ENCODE results near the gene AFAP1. TPM values are rescaled to one million over a fixed set of nuclear protein-coding genes. Genes with fewer than 3 reads are reported as not detected.

Gene AFAP1
- total and polyA plus RNA-seq, 2 donors from 2014 or later: 2.6 to 26.3 TPM

DNA sequence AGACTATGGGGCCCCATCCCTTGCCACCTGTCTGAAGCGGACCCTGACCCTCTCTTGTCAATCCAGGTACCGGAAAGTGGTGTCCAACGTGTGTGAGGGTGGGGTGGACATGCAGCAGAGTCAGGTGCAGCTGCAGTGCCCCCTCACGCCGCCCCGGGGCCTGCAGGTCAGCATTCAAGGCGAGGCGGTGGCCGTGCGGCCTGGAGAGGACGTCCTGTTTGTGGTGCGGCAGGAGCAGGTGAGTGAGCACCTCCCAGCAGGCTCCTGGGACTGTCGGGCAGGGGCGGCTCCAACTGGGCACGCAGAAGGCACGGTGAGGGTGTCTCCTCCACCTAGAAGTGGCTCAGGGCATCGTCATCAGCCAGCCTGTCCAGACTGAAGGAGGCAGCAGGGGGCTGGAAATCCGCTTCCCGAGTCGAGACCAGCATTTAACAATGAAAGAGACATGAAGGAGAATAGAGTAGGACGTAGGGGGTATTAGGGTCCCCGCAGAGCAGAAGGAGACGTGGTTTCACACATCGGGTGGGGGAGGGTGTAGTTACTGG lies 221.6 kb downstream of the AFAP1 start:
- Histone ChIP-seq H3K36me3 (ENCODE audit: control insufficient read depth in 2 of 3, insufficient read depth in 3 of 3, low read length in 3 of 3) (no peaks in the 10 kb centered on the region), H3K4me1 (ENCODE audit: control insufficient read depth in 2 of 3, insufficient read depth in 2 of 3, low read depth in 1 of 3, low read length in 3 of 3) (peaks cover 0 to 2% (median 0%) of the 10 kb centered on the region in 3 donors), H3K4me3 (ENCODE audit: low read length in 3 of 3) (no peak overlapping the region), H3K9me3 (ENCODE audit: control insufficient read depth in 2 of 3, insufficient read depth in 1 of 3, low read length in 3 of 3) (no peaks in the 10 kb centered on the region), H3K27me3 (ENCODE audit: control insufficient read depth, insufficient read depth, low read length) (no peaks in the 10 kb centered on the region), H3K9ac (ENCODE audit: low read length in 3 of 3) (no peak overlapping the region), H3K27ac (ENCODE audit: low read depth in 2 of 2, low read length in 2 of 2) (no peak overlapping the region)
- DNase-seq (no peak), FAIRE-seq (no peak)
- intact Hi-C loops (cut with DNase I): no loop called here
- TF ChIP-seq, protein P1, sequence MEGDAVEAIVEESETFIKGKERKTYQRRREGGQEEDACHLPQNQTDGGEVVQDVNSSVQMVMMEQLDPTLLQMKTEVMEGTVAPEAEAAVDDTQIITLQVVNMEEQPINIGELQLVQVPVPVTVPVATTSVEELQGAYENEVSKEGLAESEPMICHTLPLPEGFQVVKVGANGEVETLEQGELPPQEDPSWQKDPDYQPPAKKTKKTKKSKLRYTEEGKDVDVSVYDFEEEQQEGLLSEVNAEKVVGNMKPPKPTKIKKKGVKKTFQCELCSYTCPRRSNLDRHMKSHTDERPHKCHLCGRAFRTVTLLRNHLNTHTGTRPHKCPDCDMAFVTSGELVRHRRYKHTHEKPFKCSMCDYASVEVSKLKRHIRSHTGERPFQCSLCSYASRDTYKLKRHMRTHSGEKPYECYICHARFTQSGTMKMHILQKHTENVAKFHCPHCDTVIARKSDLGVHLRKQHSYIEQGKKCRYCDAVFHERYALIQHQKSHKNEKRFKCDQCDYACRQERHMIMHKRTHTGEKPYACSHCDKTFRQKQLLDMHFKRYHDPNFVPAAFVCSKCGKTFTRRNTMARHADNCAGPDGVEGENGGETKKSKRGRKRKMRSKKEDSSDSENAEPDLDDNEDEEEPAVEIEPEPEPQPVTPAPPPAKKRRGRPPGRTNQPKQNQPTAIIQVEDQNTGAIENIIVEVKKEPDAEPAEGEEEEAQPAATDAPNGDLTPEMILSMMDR (IDR thresholded peaks at IDR 0.05; ENCODE audit: borderline replicate concordance, extremely low read depth, insufficient read depth): no peak

GRCh38 chr4:7717161-7717560 lies 222.5 kb downstream of the AFAP1 start:
- DNase-seq: no peak
- Histone ChIP-seq H3K4me3 (ENCODE audit: low read length in 3 of 3) (no peak overlapping the region), H3K4me1 (ENCODE audit: control insufficient read depth in 2 of 3, insufficient read depth in 2 of 3, low read depth in 1 of 3, low read length in 3 of 3) (peaks cover 0 to 2% (median 0%) of the 10 kb centered on the region in 3 donors), H3K27me3 (ENCODE audit: control insufficient read depth, insufficient read depth, low read length) (no peaks in the 10 kb centered on the region), H3K9ac (ENCODE audit: low read length in 3 of 3) (no peak overlapping the region), H3K36me3 (ENCODE audit: control insufficient read depth in 2 of 3, insufficient read depth in 3 of 3, low read length in 3 of 3) (no peaks in the 10 kb centered on the region), H3K9me3 (ENCODE audit: control insufficient read depth in 2 of 3, insufficient read depth in 1 of 3, low read length in 3 of 3) (no peaks in the 10 kb centered on the region), H3K27ac (ENCODE audit: low read depth in 2 of 2, low read length in 2 of 2) (no peak overlapping the region)
- intact Hi-C loops (cut with DNase I): no loop called here
- TF ChIP-seq, protein P1 (IDR thresholded peaks at IDR 0.05; ENCODE audit: borderline replicate concordance, extremely low read depth, insufficient read depth): no peak
- no peak for FAIRE-seq

GRCh38 chr4:7716010-7716721 lies 223.5 kb downstream of the AFAP1 start:
- Histone ChIP-seq H3K27ac (ENCODE audit: low read depth in 2 of 2, low read length in 2 of 2) (no peak overlapping the region), H3K36me3 (ENCODE audit: control insufficient read depth in 2 of 3, insufficient read depth in 3 of 3, low read length in 3 of 3) (no peaks in the 10 kb centered on the region), H3K4me1 (ENCODE audit: control insufficient read depth in 2 of 3, insufficient read depth in 2 of 3, low read depth in 1 of 3, low read length in 3 of 3) (peaks cover 0 to 2% (median 0%) of the 10 kb centered on the region in 3 donors), H3K4me3 (ENCODE audit: low read length in 3 of 3) (no peak overlapping the region), H3K9ac (ENCODE audit: low read length in 3 of 3) (no peak overlapping the region), H3K9me3 (ENCODE audit: control insufficient read depth in 2 of 3, insufficient read depth in 1 of 3, low read length in 3 of 3) (no peaks in the 10 kb centered on the region), H3K27me3 (ENCODE audit: control insufficient read depth, insufficient read depth, low read length) (no peaks in the 10 kb centered on the region)
- no peak for DNase-seq
- intact Hi-C loops (cut with DNase I): no loop called here
- TF ChIP-seq, protein P1 (IDR thresholded peaks at IDR 0.05; ENCODE audit: borderline replicate concordance, extremely low read depth, insufficient read depth): no peak
- no peak for FAIRE-seq

Data from kidney (tissue), 14 donors.